K562 (cell line): ENCODE results near the gene EHBP1. TPM values are rescaled to one million over a fixed set of nuclear protein-coding genes. Genes with fewer than 3 reads are reported as not detected.

ENCODE experiments used
- ATAC-seq: fragments of 200-7000 bp; cut with Tn5 transposase; 3 replicates; pipeline ENCODE4 v1.9.1; 2020; ENCODE audit warnings: moderate library complexity
- BruUV-seq: library from RNA; stranded (reverse); fragments of 400-500 nt; replicated peaks from 2 replicates; lab custom pipeline; 2021; lab: Mats Ljungman, UMichigan
- CTCF ChIA-PET: fragments of 300-600 bp; formaldehyde crosslinking; extraction: SDS; loops from one replicate; lab custom pipeline; 2021; ENCODE audit warnings: low intra/inter-chr PET ratio; lab: Yijun Ruan, JAX
- POLR2A ChIA-PET: fragments of 300-600, 350-650 bp; sonication (Branson Sonifier 250); formaldehyde crosslinking; extraction: SDS; loops from one replicate; lab custom pipeline; 2021; ENCODE audit warnings: antibody characterized with exemption, inconsistent platforms; lab: Yijun Ruan, JAX
- DNase-seq, 4 experiments: peaks; one replicate each; pipeline versions ENCODE4 v3.0.0 to v3.0.0-alpha.2; 2011 to 2018; ENCODE audit warnings: low spot score in 3 of 4, mixed read lengths in 3 of 4; ENCODE audit errors: extremely low read depth in 1 of 4
- FAIRE-seq: peaks from 2 replicates; lab custom pipeline; 2011; peaks lifted over from hg19 to GRCh38; lab: Jason Lieb, UNC
- H2AFZ ChIP-seq: 2 replicates; pipeline ENCODE4 v1.6.0; 2011; ENCODE audit warnings: low read depth, low read length, control low read depth, inconsistent platforms
- H3K27ac ChIP-seq: fragments of 200-600 bp; 3 replicates; pipeline ENCODE4 v1.8.0; 2011; ENCODE audit warnings: low read depth, mild to moderate bottlenecking, control low read depth, inconsistent platforms, low read length, moderate library complexity, mixed read lengths; ENCODE audit errors: extremely low read depth
- H3K27me3 ChIP-seq, 2 experiments: fragments of 300-600 bp in 1 of 2; 2 replicates in 1 of 2; 3 replicates in 1 of 2; pipeline versions ENCODE4 v1.6.0 to v1.8.0; 2011; ENCODE audit warnings: inconsistent platforms in 2 of 2, low read length in 2 of 2, mild to moderate bottlenecking in 1 of 2, mixed read lengths in 1 of 2, moderate library complexity in 1 of 2; ENCODE audit not compliant: control insufficient read depth in 2 of 2, insufficient read depth in 2 of 2
- H3K36me3 ChIP-seq: fragments of 300-600 bp; 3 replicates; pipeline ENCODE4 v1.8.0; 2011; ENCODE audit warnings: mild to moderate bottlenecking, low read length, inconsistent platforms; ENCODE audit not compliant: control insufficient read depth, insufficient read depth
- H3K4me1 ChIP-seq, 2 experiments: fragments of 200-600 bp in 1 of 2; replicated peaks in 1 of 2; 2 replicates in 1 of 2; 3 replicates in 1 of 2; pipeline versions ENCODE4 v1.5.1 to v1.8.0; 2011; ENCODE audit warnings: inconsistent platforms in 2 of 2, low read length in 2 of 2, mild to moderate bottlenecking in 1 of 2, mixed read lengths in 1 of 2, moderate library complexity in 1 of 2; ENCODE audit not compliant: control insufficient read depth in 2 of 2, insufficient read depth in 2 of 2
- H3K4me2 ChIP-seq: 2 replicates; pipeline ENCODE4 v1.6.1; 2011; ENCODE audit warnings: low read length, control low read depth, inconsistent platforms, mixed read lengths; ENCODE audit not compliant: insufficient read depth
- H3K4me3 ChIP-seq: fragments of 200-600 bp; sonication (generic), shearing (Covaris generic); 2 replicates; pipeline ENCODE4 v1.5.1; 2016; ENCODE audit warnings: control low read depth, inconsistent platforms
- H3K79me2 ChIP-seq: fragments of 200-600 bp; 3 replicates; pipeline ENCODE4 v1.8.0; 2011; ENCODE audit warnings: low read length, inconsistent platforms; ENCODE audit not compliant: control insufficient read depth, insufficient read depth
- H3K9ac ChIP-seq, 2 experiments: 2 replicates each; pipeline versions ENCODE4 v1.6.0 to v1.6.1; 2011; ENCODE audit warnings: low read depth in 2 of 2, low read length in 2 of 2, control low read depth in 1 of 2, inconsistent platforms in 1 of 2, mild to moderate bottlenecking in 1 of 2, mixed read lengths in 1 of 2; ENCODE audit not compliant: insufficient read depth in 1 of 2
- H3K9me1 ChIP-seq: one replicate; pipeline ENCODE4 v1.6.0; 2011; ENCODE audit warnings: inconsistent platforms, mild to moderate bottlenecking, low read length, moderate library complexity; ENCODE audit not compliant: control insufficient read depth, insufficient read depth
- H3K9me3 ChIP-seq: replicated peaks from 2 replicates; pipeline ENCODE4 v1.5.1; 2011; ENCODE audit warnings: low read depth, low read length, inconsistent platforms; ENCODE audit not compliant: control insufficient read depth, insufficient read depth
- H4K20me1 ChIP-seq: replicated peaks from 2 replicates; pipeline ENCODE4 v1.6.1; 2011; ENCODE audit warnings: low read length, inconsistent platforms, mixed read lengths; ENCODE audit not compliant: control insufficient read depth, insufficient read depth
- E2F3 ChIP-seq: fragments of 250-450 bp; sonication (Bioruptor Pico); IDR thresholded peaks from 2 replicates; pipeline ENCODE4 v1.4.0; 2020; ENCODE audit warnings: mild to moderate bottlenecking
- HDAC8 ChIP-seq: fragments of 450-650 bp; IDR thresholded peaks from 2 replicates; pipeline ENCODE4 v1.6.1; 2016; ENCODE audit warnings: mild to moderate bottlenecking, missing genetic modification characterization, moderate library complexity, missing compliant biosample characterization
- MEF2D ChIP-seq: conservative IDR thresholded peaks from 2 replicates; pipeline ENCODE4 v1.6.1; 2016; ENCODE audit warnings: low read depth, missing genetic modification characterization, missing compliant biosample characterization
- NFRKB ChIP-seq: fragments of 450-650 bp; IDR thresholded peaks from 2 replicates; pipeline ENCODE4 v1.6.1; 2016; ENCODE audit warnings: low read depth
- SFPQ ChIP-seq: fragments of 200-400 bp; formaldehyde crosslinking; IDR thresholded peaks from 2 replicates; pipeline ENCODE4 v1.6.1; 2017; ENCODE audit warnings: mild to moderate bottlenecking, low read depth, low read length, moderate library complexity
- ZFP1 ChIP-seq: fragments of 450-650 bp; formaldehyde crosslinking; IDR thresholded peaks from 2 replicates; pipeline ENCODE4 v1.4.0; 2020; ENCODE audit warnings: mild to moderate bottlenecking, mixed read lengths
- WGBS: fragments of 100-300 bp; shearing (Covaris generic); methylation state at CpG from one replicate; pipeline ENCODE4 v1.1.6; 2016; ENCODE audit warnings: low coverage, mixed read lengths; ENCODE audit not compliant: insufficient coverage; ENCODE audit errors: missing lambda C conversion rate; 5-methylcytosine and 5-hydroxymethylcytosine counted together
- in situ Hi-C: fragments of 300-500 bp; cut with MboI; formaldehyde crosslinking; loops from 4 replicates; pipeline ENCODE4 v1.15.0; 2018; ENCODE audit warnings: inconsistent platforms, mixed read lengths
- intact Hi-C: fragments of 100-400 bp; cut with micrococcal nuclease; formaldehyde crosslinking; loops from 2 replicates; pipeline ENCODE4 v1.14.2; 2022
- polyA plus RNA-seq, 8 experiments: library from polyadenylated mRNA; depleted of rRNA in 4 of 8; stranded (reverse) in 5 of 8; unstranded in 3 of 8; fragments of >200 nt; fragmentation: Nextera tagmentation in 2 of 8; fragmentation: Illumina TruSeq in 1 of 8; extraction: Ambion mirVana in 2 of 8; extraction: Trizol in 1 of 8; gene quantifications; 2 replicates each; pipeline versions ENCODE4 v1.2.1 to v1.2.3, GENCODE V29; 2011 to 2014; ENCODE audit warnings: inconsistent platforms in 1 of 8, missing spikeins in 1 of 8
- small RNA-seq: library from RNA; depleted of rRNA; stranded (forward); fragments of <200 nt; gene quantifications from one replicate; pipeline ENCODE3, GENCODE V24; 2014
- total RNA-seq, 7 experiments: library from RNA; depleted of rRNA in 6 of 7; stranded (reverse); fragments of >200 nt in 6 of 7; fragmentation: Illumina TruSeq in 2 of 7; extraction: Trizol in 2 of 7; gene quantifications; 2 replicates each; pipeline versions ENCODE4 v1.2.1 to v1.2.3, GENCODE V29; 2011 to 2021; ENCODE audit warnings: low replicate concordance in 1 of 7

The EHBP1 gene
- total and polyA plus RNA-seq, 9 of the 15 experiments (the other 6 are each of a cell fraction or from before 2014, with no cell fraction given): 8.9 to 26.6 (median 19.3) TPM

DNA sequence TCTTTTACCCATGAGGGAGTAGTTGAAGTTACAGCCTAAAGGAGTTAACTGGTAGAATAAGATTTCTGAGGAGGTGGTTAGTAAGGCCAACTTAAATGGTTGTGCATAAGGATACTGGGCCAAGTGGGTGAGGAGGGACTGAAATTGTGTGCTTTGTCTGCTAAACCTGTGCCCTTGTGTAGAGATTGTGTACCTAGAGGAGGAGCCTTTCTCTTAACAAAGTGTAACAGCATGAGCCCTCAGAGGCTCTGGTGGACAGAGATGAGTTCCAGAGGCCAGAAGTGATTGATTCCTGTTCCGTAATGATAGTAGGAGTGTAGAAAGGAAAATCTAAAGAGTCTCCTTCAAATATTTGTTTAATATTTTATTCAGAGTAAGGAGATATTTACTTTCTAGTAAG is 388.0 kb downstream of the EHBP1 start:
- intact Hi-C loops (no loop called here), in situ Hi-C loops (no loop called here)
- H3K36me3 ChIP-seq: no peaks in the 10 kb centered on the region
- no peaks in the 10 kb centered on the region for H3K9me3 ChIP-seq
- H4K20me1 ChIP-seq: no peaks in the 10 kb centered on the region
- WGBS: 0% methylated on average over 1 of the region's 1 CpG
- H3K4me1 ChIP-seq: no peaks in the 10 kb centered on the region
- no peak overlapping the region for H2AFZ ChIP-seq
- ChIA-PET POLR2A (no interaction called here), CTCF (no interaction called here)
- no peaks in the 10 kb centered on the region for H3K9me1 ChIP-seq
- DNase-seq (no peak), FAIRE-seq (no peak), ATAC-seq (no peak)
- H3K27ac ChIP-seq: no peak overlapping the region
- no peaks in the 10 kb centered on the region for H3K79me2 ChIP-seq
- H3K9ac ChIP-seq: no peak overlapping the region
- H3K4me2 ChIP-seq: no peak overlapping the region
- TF ChIP-seq SFPQ: no peak
- TF ChIP-seq HDAC8 (tag): no peak
- no peak for TF ChIP-seq E2F3 (CRISPR knock-in tag)
- no peak for TF ChIP-seq NFRKB
- TF ChIP-seq ZFP1: no peak
- TF ChIP-seq MEF2D: no peak
- BruUV-seq: no TSS peak
- no peaks in the 10 kb centered on the region for H3K27me3 ChIP-seq
- H3K4me3 ChIP-seq: no peak overlapping the region

Small RNA genes within 50 kb of the gene (small RNA-seq; reads per million reads assigned to genes)
- not detected for gene RF00019

Other genes with a start within 250 kb of the EHBP1 start
- 1.0 and 1.1 TPM in 2 replicates for gene TMEM17, start 199.5 kb upstream of the EHBP1 start, total RNA-seq (2014; rRNA removed)
- gene TMEM17, start 199.5 kb upstream of the EHBP1 start, total RNA-seq (2014; rRNA removed; fragmentation: Illumina TruSeq; extraction: Trizol): 1.2 TPM in 2 replicates
- gene TMEM17, start 199.5 kb upstream of the EHBP1 start, total RNA-seq (2015; rRNA removed; fragmentation: Illumina TruSeq; extraction: Trizol): 0.87 and 0.91 TPM in 2 replicates
- 0.58 and 1.2 TPM in 2 replicates for gene TMEM17, start 199.5 kb upstream of the EHBP1 start, total RNA-seq (2021)
- 1.6 and 2.2 TPM in 2 replicates for gene TMEM17, start 199.5 kb upstream of the EHBP1 start, polyA plus RNA-seq (2011; rRNA removed)
- gene TMEM17, start 199.5 kb upstream of the EHBP1 start, polyA plus RNA-seq (2014; fragmentation: Illumina TruSeq; extraction: Trizol): 0.93 and 1.2 TPM in 2 replicates
- 1 to 10 TPM in 1 of 2 experiments, under 1 TPM in 1; 0.74 to 1.6 TPM for gene TMEM17, start 199.5 kb upstream of the EHBP1 start, polyA plus RNA-seq (2014; fragmentation: Nextera tagmentation; extraction: Ambion mirVana)
- gene TMEM17, start 199.5 kb upstream of the EHBP1 start, polyA plus RNA-seq (2014; rRNA removed): 1.1 and 1.3 TPM in 2 replicates